Ishikawa (cell line): Measurements from ENCODE around the gene CACHD1.

Experiments
- CEBPB ChIP-seq: IDR thresholded peaks from 2 replicates; pipeline ENCODE4 v1.6.1; 2012
- CREB1 ChIP-seq: IDR thresholded peaks from 2 replicates; pipeline ENCODE4 v1.6.1; 2012; ENCODE audit warnings: low read depth
- EGR1 ChIP-seq: IDR thresholded peaks from 2 replicates; pipeline ENCODE4 v1.6.1; 2012
- EP300 ChIP-seq: IDR thresholded peaks from 2 replicates; pipeline ENCODE4 v1.6.1; 2012; ENCODE audit warnings: borderline replicate concordance
- FOXM1 ChIP-seq: IDR thresholded peaks from 2 replicates; pipeline ENCODE4 v1.6.1; 2012; ENCODE audit warnings: low read depth, borderline replicate concordance
- MAX ChIP-seq: IDR thresholded peaks from 2 replicates; pipeline ENCODE4 v1.6.1; 2012
- NFIC ChIP-seq: IDR thresholded peaks from 2 replicates; pipeline ENCODE4 v1.6.1; 2012
- RAD21 ChIP-seq: IDR thresholded peaks from 2 replicates; pipeline ENCODE4 v1.6.1; 2012; ENCODE audit warnings: low read depth
- REST ChIP-seq: IDR thresholded peaks from 2 replicates; pipeline ENCODE4 v1.6.1; 2012; ENCODE audit warnings: low read depth, mild to moderate bottlenecking
- TAF1 ChIP-seq: IDR thresholded peaks from 2 replicates; pipeline ENCODE4 v1.6.1; 2012; ENCODE audit warnings: low read depth, mild to moderate bottlenecking
- USF1 ChIP-seq: IDR thresholded peaks from 2 replicates; pipeline ENCODE4 v1.6.1; 2012
- YY1 ChIP-seq: IDR thresholded peaks from 2 replicates; pipeline ENCODE4 v1.6.1; 2012; ENCODE audit warnings: low read depth
- ZBTB7A ChIP-seq: IDR thresholded peaks from 2 replicates; pipeline ENCODE4 v1.6.1; 2012; ENCODE audit warnings: low read depth

GRCh38 chr1:64496606-64497005 lies 26.7 kb downstream of the CACHD1 start:
- no peak for TF ChIP-seq REST
- TF ChIP-seq CREB1, result no peak
- TF ChIP-seq ZBTB7A, result no peak
- no peak for TF ChIP-seq MAX
- TF ChIP-seq EP300, result no peak
- no peak for TF ChIP-seq YY1
- no peak for TF ChIP-seq FOXM1
- no peak for TF ChIP-seq RAD21
- TF ChIP-seq TAF1, result no peak
- no peak for TF ChIP-seq EGR1
- TF ChIP-seq NFIC, result no peak
- no peak for TF ChIP-seq CEBPB
- no peak for TF ChIP-seq USF1
